Neural cell (in vitro differentiated cells): ENCODE data around the gene SLFN14.

Experiments used
- EP300 ChIP-seq: fragments of 450-650 bp; conservative IDR thresholded peaks from 2 replicates; pipeline ENCODE4 v1.6.1; 2014; ENCODE audit warnings: antibody characterized with exemption, mild to moderate bottlenecking, moderate library complexity; ENCODE audit not compliant: poor library complexity, severe bottlenecking
- TF ChIP-seq, protein P1 (sequence below): fragments of 450-650 bp; IDR thresholded peaks from 2 replicates; pipeline ENCODE4 v1.5.1; 2014; ENCODE audit warnings: antibody characterized with exemption, mild to moderate bottlenecking, moderate library complexity; ENCODE audit not compliant: poor library complexity, severe bottlenecking

DNA sequence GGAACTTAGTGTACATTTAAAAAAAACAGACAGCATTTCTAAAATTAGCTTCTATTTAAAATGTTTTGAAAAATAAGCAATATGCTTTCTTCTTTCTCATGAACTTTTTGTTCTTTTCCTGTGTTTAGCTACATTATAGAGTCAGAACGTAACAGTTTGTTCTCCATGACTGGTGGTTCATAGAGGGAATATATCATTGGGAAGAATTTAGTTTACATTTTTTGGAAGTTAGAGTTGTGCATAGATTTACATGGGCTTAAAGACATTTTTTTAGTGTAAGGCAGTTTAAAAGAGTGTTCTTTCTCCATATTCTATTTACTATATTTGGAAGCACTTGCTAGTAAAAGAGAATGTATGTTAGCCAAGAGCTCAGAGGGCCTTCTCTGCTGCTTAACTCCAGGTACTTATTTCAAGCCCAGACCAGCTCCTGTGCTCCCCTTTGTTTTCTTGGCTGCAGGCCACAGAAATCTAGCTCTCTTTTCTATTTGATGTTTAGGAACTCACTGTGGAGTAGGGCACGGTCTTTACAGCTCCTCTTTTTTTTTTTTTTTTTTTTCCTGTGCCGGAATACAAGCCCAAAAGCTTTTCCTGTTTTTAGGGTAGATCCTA, 46.7 kb upstream of the SLFN14 start:
- TF ChIP-seq, protein P1, sequence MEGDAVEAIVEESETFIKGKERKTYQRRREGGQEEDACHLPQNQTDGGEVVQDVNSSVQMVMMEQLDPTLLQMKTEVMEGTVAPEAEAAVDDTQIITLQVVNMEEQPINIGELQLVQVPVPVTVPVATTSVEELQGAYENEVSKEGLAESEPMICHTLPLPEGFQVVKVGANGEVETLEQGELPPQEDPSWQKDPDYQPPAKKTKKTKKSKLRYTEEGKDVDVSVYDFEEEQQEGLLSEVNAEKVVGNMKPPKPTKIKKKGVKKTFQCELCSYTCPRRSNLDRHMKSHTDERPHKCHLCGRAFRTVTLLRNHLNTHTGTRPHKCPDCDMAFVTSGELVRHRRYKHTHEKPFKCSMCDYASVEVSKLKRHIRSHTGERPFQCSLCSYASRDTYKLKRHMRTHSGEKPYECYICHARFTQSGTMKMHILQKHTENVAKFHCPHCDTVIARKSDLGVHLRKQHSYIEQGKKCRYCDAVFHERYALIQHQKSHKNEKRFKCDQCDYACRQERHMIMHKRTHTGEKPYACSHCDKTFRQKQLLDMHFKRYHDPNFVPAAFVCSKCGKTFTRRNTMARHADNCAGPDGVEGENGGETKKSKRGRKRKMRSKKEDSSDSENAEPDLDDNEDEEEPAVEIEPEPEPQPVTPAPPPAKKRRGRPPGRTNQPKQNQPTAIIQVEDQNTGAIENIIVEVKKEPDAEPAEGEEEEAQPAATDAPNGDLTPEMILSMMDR, result no peak
- TF ChIP-seq EP300, result no peak
